ENCODE results near the gene MOCS3. TPM values are rescaled to one million over a fixed set of nuclear protein-coding genes. Genes with fewer than 3 reads are reported as not detected.

MOCS3 gene
- total and polyA plus RNA-seq, 2 donors (not counting 3 experiments of a cell fraction or from before 2014, with no cell fraction given): 3.2 to 3.6 TPM

GRCh38 chr20:50948132-50948785 lies 10.4 kb upstream of the MOCS3 start:
- BruUV-seq (replicated peaks): no TSS peak
- no peak overlapping the region for H3K27ac ChIP-seq (ENCODE audit: insufficient read depth, low read depth, low read length)
- peaks cover 20 to 34% of the 10 kb centered on the region in 2 experiments for H3K36me3 ChIP-seq (ENCODE audit: control insufficient read depth in 2 of 2, extremely low read depth in 1 of 2, insufficient read depth in 2 of 2, low read length in 2 of 2)
- H3K4me2 ChIP-seq (ENCODE audit: insufficient read depth, low read length): no peak overlapping the region
- no peak overlapping the region for H2AFZ ChIP-seq (ENCODE audit: low read depth, low read length)
- peaks cover 21% of the 10 kb centered on the region for H3K79me2 ChIP-seq (ENCODE audit: control insufficient read depth, insufficient read depth, low read length)
- ChIA-PET CTCF (interaction anchor here (0.8 kb wide), 1 partner anchor 154 kb away, joined by 3 read pairs; the partner anchor contains the start of gene BCAS4), POLR2A (no interaction called here)
- H3K9me1 ChIP-seq (replicated peaks; ENCODE audit: control insufficient read depth, extremely low read depth, insufficient read depth, low read length): no peaks in the 10 kb centered on the region
- DNase-seq (ENCODE audit: low read depth, low spot score) (no peak), FAIRE-seq (no peak)
- dilution Hi-C loops (cut with MboI; ENCODE audit: extremely low pct_ligation_motif_present, low sequenced_read_pairs): no loop called here
- H3K27me3 ChIP-seq (ENCODE audit: control insufficient read depth in 2 of 2, insufficient read depth in 2 of 2, low read length in 2 of 2): no peaks in the 10 kb centered on the region
- H3K4me3 ChIP-seq (replicated peaks in 1 of 3; ENCODE audit: insufficient read depth in 1 of 3, low read depth in 1 of 3, low read length in 3 of 3): no peak overlapping the region
- H3K9me3 ChIP-seq (replicated peaks; ENCODE audit: control insufficient read depth, insufficient read depth, low read length): no peaks in the 10 kb centered on the region
- H3K4me1 ChIP-seq (ENCODE audit: control insufficient read depth, extremely low read depth, insufficient read depth, low read length): no peaks in the 10 kb centered on the region
- H3K9ac ChIP-seq (replicated peaks; ENCODE audit: extremely low read depth, insufficient read depth, low read length): no peak overlapping the region
- intact Hi-C loops (cut with micrococcal nuclease): no loop called here
- no peak for TF ChIP-seq GATA2 (IDR thresholded peaks at IDR 0.05; ENCODE audit: insufficient read depth, insufficient read length, low read depth, low read length)
- no peak for TF ChIP-seq CTCF (IDR thresholded peaks at IDR 0.05; ENCODE audit: extremely low read depth in 1 of 2, insufficient read depth in 1 of 2, low read depth in 1 of 2, low read length in 2 of 2)
- no peak for TF ChIP-seq EZH2 (IDR thresholded peaks at IDR 0.05; ENCODE audit: borderline replicate concordance, low read depth, low read length, severe bottlenecking)
- TF ChIP-seq JUN (IDR thresholded peaks at IDR 0.05; ENCODE audit: borderline replicate concordance, insufficient read depth, insufficient read length, low read depth): no peak
- TF ChIP-seq POLR2A (IDR thresholded peaks at IDR 0.05; ENCODE audit: low read depth, low read length): no peak
- TF ChIP-seq, protein P1, sequence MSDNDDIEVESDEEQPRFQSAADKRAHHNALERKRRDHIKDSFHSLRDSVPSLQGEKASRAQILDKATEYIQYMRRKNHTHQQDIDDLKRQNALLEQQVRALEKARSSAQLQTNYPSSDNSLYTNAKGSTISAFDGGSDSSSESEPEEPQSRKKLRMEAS (IDR thresholded peaks at IDR 0.05; ENCODE audit: insufficient read depth, insufficient read length): no peak
- no peak for TF ChIP-seq MYC (IDR thresholded peaks at IDR 0.05; ENCODE audit: low read depth, low read length)
- no peak for TF ChIP-seq FOS (IDR thresholded peaks at IDR 0.05; ENCODE audit: borderline replicate concordance, insufficient read depth, low read length)
- TF ChIP-seq POLR2AphosphoS5 (IDR thresholded peaks at IDR 0.05; ENCODE audit: insufficient read depth, low read depth, low read length): no peak
- no peaks in the 10 kb centered on the region for H4K20me1 ChIP-seq (replicated peaks; ENCODE audit: control insufficient read depth, extremely low read depth, insufficient read depth, low read length)
